OCI-LY7 (cell line): ENCODE results near the gene SP5. TPM values are rescaled to one million over a fixed set of nuclear protein-coding genes. Genes with fewer than 3 reads are reported as not detected.
"Not testable (repeated sequence)": the region's sequence is repeated elsewhere in the genome, so short reads cannot be mapped to it uniquely, and the experiment has no call there.

Experiments
- BruUV-seq: library from RNA; stranded (reverse); fragments of 400-500 nt; replicated peaks from 2 replicates; lab custom pipeline; 2021; lab: Mats Ljungman, UMichigan
- CTCF ChIA-PET: fragments of 300-600 bp; sonication (Branson Sonifier 250); formaldehyde crosslinking; loops from one replicate; lab custom pipeline; 2022; ENCODE audit warnings: antibody characterized with exemption; ENCODE audit not compliant: unreplicated experiment; lab: Charles Lee
- POLR2A ChIA-PET: fragments of 300-600 bp; sonication (Branson Sonifier 250); formaldehyde crosslinking; loops from one replicate; lab custom pipeline; 2022; ENCODE audit warnings: antibody characterized with exemption; lab: Charles Lee
- DNase-seq: peaks from one replicate; pipeline ENCODE4 v3.0.0-alpha.2; 2015; ENCODE audit warnings: low spot score
- H2AFZ ChIP-seq: fragments of 200-600 bp; sonication (generic), shearing (Covaris generic); 2 replicates; pipeline ENCODE4 v1.6.1; 2014; ENCODE audit warnings: mild to moderate bottlenecking, antibody characterized with exemption, low read length, moderate library complexity
- H3K27ac ChIP-seq: fragments of 200-600 bp; sonication (generic); 2 replicates; pipeline ENCODE4 v1.5.1; 2014; ENCODE audit warnings: mixed run types, low read depth, mild to moderate bottlenecking, moderate library complexity, low read length, inconsistent platforms; ENCODE audit not compliant: poor library complexity, severe bottlenecking
- H3K36me3 ChIP-seq: fragments of 200-600 bp; sonication (generic); 2 replicates; pipeline ENCODE4 v1.6.1; 2014; ENCODE audit warnings: mild to moderate bottlenecking, antibody characterized with exemption, low read length, moderate library complexity, mixed read lengths; ENCODE audit not compliant: insufficient read depth
- H3K4me1 ChIP-seq: fragments of 200-600 bp; sonication (generic); 2 replicates; pipeline ENCODE4 v1.5.1; 2014; ENCODE audit warnings: mild to moderate bottlenecking, low read length; ENCODE audit not compliant: insufficient read depth, poor library complexity, severe bottlenecking
- H3K4me2 ChIP-seq: fragments of 200-600 bp; sonication (generic); 2 replicates; pipeline ENCODE4 v1.6.1; 2014; ENCODE audit warnings: mild to moderate bottlenecking, low read length
- H3K4me3 ChIP-seq: fragments of 200-600 bp; sonication (generic); 2 replicates; pipeline ENCODE4 v1.5.1; 2014; ENCODE audit warnings: mild to moderate bottlenecking, low read depth, low read length; ENCODE audit not compliant: poor library complexity, severe bottlenecking
- H3K79me2 ChIP-seq: fragments of 200-600 bp; sonication (generic); 2 replicates; pipeline ENCODE4 v1.6.1; 2016; ENCODE audit warnings: low read depth, mild to moderate bottlenecking, low read length, moderate library complexity, mixed read lengths; ENCODE audit not compliant: insufficient read depth
- H3K9me2 ChIP-seq: fragments of 200-600 bp; sonication (generic); 2 replicates; pipeline ENCODE4 v1.6.1; 2016; ENCODE audit warnings: mild to moderate bottlenecking, low read length, mixed read lengths; ENCODE audit not compliant: insufficient read depth
- H3K9me3 ChIP-seq: fragments of 200-600 bp; sonication (generic); 2 replicates; pipeline ENCODE4 v1.6.1; 2014; ENCODE audit warnings: mild to moderate bottlenecking, mixed run types, low read length, mixed read lengths
- H4K20me1 ChIP-seq: fragments of 200-600 bp; sonication (generic); 2 replicates; pipeline ENCODE4 v1.6.1; 2014; ENCODE audit warnings: mild to moderate bottlenecking, antibody characterized with exemption, low read length, moderate library complexity, mixed read lengths; ENCODE audit not compliant: insufficient read depth
- EZH2phosphoT487 ChIP-seq: fragments of 200-600 bp; sonication (generic); IDR thresholded peaks from 2 replicates; pipeline ENCODE4 v1.6.1; 2018; ENCODE audit warnings: low read depth, borderline replicate concordance, mild to moderate bottlenecking, mixed run types, antibody characterized with exemption, low read length, moderate library complexity, mixed read lengths
- intact Hi-C: fragments of 100-400 bp; cut with micrococcal nuclease; formaldehyde crosslinking; loops from one replicate; pipeline ENCODE4 v1.10.0; 2022; ENCODE audit not compliant: unreplicated experiment
- total RNA-seq, 2 experiments: library from RNA; depleted of rRNA in 1 of 2; stranded (reverse); fragments of >200 nt in 1 of 2; shearing (Covaris generic) in 1 of 2; gene quantifications; 2 replicates each; pipeline ENCODE4 v1.2.3, GENCODE V29; 2014 to 2022
- TF ChIP-seq, protein P1 (sequence below): fragments of 200-600 bp; sonication (generic); conservative IDR thresholded peaks from 2 replicates; pipeline ENCODE4 v1.5.1; 2014; ENCODE audit warnings: mild to moderate bottlenecking, antibody characterized with exemption, low read length, moderate library complexity, mixed read lengths

The SP5 gene
- total RNA-seq, 2 experiments from 2014 or later: not detected

DNA sequence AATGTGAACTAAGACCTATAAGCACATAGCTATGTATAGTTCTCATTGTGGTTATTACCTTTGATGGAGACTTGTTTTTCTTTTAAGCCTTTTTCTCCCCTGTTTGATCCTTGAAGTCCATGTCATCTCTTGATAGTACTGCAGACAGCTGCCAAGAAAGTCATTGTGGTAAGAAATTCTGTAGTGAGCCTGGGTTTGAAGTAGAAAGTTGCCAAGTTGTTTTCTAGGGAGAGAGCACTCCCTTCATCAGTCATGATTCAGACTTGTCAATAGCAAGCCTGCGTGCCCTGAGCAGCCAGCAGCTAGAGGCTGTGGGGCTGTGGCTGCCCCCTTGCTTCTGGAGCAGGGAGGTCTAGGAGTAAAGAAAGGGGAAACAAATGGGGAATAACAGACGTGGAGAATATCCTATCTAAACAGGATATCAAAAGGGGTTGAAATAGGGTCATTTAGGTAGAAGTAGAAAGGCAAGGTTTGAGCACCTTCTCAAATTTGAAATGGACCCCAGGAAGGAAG is 8.4 kb downstream of the SP5 start:
- CTCF ChIA-PET: no interaction called here
- no peak overlapping the region for H3K4me2 ChIP-seq
- no peak for DNase-seq
- H3K4me1 ChIP-seq: no peaks in the 10 kb centered on the region
- H3K9me3 ChIP-seq: no peaks in the 10 kb centered on the region
- POLR2A ChIA-PET: interaction anchor here (0.8 to 1.2 kb wide), 2 partner anchors 13 to 15 kb away, joined by 4 to 6 read pairs; no protein-coding TSS in a partner anchor
- intact Hi-C loops: no loop called here
- no peak for TF ChIP-seq EZH2phosphoT487
- TF ChIP-seq, protein P1, sequence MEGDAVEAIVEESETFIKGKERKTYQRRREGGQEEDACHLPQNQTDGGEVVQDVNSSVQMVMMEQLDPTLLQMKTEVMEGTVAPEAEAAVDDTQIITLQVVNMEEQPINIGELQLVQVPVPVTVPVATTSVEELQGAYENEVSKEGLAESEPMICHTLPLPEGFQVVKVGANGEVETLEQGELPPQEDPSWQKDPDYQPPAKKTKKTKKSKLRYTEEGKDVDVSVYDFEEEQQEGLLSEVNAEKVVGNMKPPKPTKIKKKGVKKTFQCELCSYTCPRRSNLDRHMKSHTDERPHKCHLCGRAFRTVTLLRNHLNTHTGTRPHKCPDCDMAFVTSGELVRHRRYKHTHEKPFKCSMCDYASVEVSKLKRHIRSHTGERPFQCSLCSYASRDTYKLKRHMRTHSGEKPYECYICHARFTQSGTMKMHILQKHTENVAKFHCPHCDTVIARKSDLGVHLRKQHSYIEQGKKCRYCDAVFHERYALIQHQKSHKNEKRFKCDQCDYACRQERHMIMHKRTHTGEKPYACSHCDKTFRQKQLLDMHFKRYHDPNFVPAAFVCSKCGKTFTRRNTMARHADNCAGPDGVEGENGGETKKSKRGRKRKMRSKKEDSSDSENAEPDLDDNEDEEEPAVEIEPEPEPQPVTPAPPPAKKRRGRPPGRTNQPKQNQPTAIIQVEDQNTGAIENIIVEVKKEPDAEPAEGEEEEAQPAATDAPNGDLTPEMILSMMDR: no peak
- no peak overlapping the region for H2AFZ ChIP-seq
- H3K27ac ChIP-seq: no peak overlapping the region
- no peak overlapping the region for H3K4me3 ChIP-seq
- no peaks in the 10 kb centered on the region for H3K36me3 ChIP-seq
- H4K20me1 ChIP-seq: no peaks in the 10 kb centered on the region
- BruUV-seq: no TSS peak
- no peaks in the 10 kb centered on the region for H3K79me2 ChIP-seq
- no peaks in the 10 kb centered on the region for H3K9me2 ChIP-seq

DNA sequence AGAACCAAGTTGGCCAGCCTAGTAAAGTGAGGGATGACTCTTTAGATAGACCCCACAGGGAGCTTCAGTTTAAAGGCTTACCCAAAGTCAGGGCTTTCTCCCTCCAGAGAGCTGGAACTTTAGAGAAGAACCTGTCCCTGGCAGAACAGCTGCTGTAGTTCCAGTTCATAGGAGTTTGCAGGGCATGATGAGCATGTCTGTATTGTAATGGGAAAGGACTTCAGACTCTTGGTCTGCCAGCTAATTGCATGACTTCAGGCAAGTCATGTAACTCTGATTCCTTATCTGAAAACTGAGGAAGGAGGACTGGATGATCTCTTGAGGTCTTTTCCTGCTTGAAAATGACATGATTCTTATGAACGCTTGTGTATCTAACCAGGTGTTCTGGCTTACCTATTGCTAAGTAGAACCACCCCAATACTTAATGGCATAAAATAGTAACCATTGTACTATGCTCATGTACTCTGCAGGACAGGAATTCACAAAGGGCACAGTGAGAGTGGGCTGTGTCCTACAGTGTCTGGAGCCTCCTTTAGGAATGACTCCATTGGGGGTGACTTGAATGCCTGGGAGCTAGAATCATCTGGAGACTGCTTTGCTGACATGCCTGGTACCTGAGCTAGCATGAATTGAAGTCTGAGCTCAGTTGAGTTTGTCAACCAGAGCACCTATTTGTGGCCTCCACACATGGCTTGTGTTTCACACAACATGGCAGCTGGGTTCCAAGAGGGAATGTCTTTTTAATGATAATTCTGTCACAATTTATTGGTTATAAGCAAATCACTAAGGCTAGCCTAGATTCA is 18.9 kb downstream of the SP5 start:
- Histone ChIP-seq H3K9me2 (no peaks in the 10 kb centered on the region), H3K27ac (no peak overlapping the region), H3K4me3 (no peak overlapping the region), H4K20me1 (no peaks in the 10 kb centered on the region), H3K4me1 (no peaks in the 10 kb centered on the region), H3K79me2 (no peaks in the 10 kb centered on the region), H2AFZ (no peak overlapping the region), H3K4me2 (no peak overlapping the region), H3K9me3 (no peaks in the 10 kb centered on the region), H3K36me3 (no peaks in the 10 kb centered on the region)
- intact Hi-C loops: no loop called here
- TF ChIP-seq EZH2phosphoT487: no peak
- TF ChIP-seq, protein P1: no peak
- POLR2A ChIA-PET: interaction anchor here (1.0 to 1.2 kb wide), 2 partner anchors 8 to 12 kb away, joined by 3 to 6 read pairs; no protein-coding TSS in a partner anchor
- BruUV-seq: no TSS peak
- no peak for DNase-seq
- CTCF ChIA-PET: no interaction called here

DNA sequence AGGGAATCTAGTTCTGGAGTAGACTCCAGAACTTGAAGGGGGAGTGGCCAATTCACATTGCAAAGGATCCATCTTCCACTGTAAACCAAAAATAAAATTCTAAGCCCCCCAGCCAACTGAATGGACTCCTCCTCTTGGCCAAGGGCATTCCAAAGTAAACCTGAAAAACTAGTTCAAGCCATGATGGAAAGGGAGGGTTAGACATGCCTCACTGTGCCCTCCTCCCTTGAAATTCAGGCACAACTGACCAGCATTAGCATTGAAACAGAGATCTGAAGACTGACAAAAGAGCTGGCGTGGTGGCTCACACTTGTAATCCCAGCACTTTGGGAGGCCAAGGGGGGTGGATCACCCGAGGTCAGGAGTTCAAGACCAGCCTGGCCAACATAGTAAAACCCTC is 19.5 kb downstream of the SP5 start:
- CTCF ChIA-PET, H3K9me3 ChIP-seq, H3K4me2 ChIP-seq, DNase-seq, H4K20me1 ChIP-seq, H3K79me2 ChIP-seq, H3K27ac ChIP-seq, intact Hi-C loops, H2AFZ ChIP-seq, H3K9me2 ChIP-seq, H3K36me3 ChIP-seq, BruUV-seq, H3K4me3 ChIP-seq, H3K4me1 ChIP-seq: not testable (repeated sequence)
- POLR2A ChIA-PET: interaction anchor here (1.0 kb wide), 1 partner anchor 9 kb away, joined by 3 read pairs; no protein-coding TSS in a partner anchor
